ENCODE measurements around the gene DDX10. TPM values are rescaled to one million over a fixed set of nuclear protein-coding genes. Genes with fewer than 3 reads are reported as not detected.
"Not testable (repeated sequence)": the region's sequence is repeated elsewhere in the genome, so short reads cannot be mapped to it uniquely, and the experiment has no call there.

DDX10 gene
- total RNA-seq, 1 donor from 2014 or later, result 67.4 TPM

DNA sequence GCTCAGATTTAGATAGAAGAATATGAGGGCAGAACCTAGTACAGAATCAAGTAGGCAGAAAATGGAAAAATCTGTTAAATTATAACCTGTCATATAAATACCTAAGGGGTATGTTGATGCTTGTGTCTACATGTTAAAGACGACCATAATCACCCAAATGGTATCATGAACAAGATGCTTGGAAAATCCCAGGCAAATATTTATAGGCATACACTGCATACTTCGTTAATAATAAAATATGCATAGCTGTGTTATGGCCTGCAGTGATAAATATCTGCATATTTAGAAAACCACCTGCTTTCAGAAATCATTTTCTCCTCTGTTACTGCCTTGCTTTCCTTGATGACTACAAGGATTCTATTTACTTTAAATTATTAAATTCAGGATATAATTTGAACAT is 18.9 kb upstream of the DDX10 start:
- DNase-seq (ENCODE audit: low read depth) (no peak), FAIRE-seq (no peak)
- no peaks in the 10 kb centered on the region for H3K36me3 ChIP-seq (ENCODE audit: control insufficient read depth, insufficient read depth, low read length)
- H3K4me3 ChIP-seq (ENCODE audit: low read depth, low read length), result no peak overlapping the region
- no peaks in the 10 kb centered on the region for H3K27me3 ChIP-seq (ENCODE audit: control insufficient read depth, insufficient read depth, low read length)
- TF ChIP-seq, protein P1, sequence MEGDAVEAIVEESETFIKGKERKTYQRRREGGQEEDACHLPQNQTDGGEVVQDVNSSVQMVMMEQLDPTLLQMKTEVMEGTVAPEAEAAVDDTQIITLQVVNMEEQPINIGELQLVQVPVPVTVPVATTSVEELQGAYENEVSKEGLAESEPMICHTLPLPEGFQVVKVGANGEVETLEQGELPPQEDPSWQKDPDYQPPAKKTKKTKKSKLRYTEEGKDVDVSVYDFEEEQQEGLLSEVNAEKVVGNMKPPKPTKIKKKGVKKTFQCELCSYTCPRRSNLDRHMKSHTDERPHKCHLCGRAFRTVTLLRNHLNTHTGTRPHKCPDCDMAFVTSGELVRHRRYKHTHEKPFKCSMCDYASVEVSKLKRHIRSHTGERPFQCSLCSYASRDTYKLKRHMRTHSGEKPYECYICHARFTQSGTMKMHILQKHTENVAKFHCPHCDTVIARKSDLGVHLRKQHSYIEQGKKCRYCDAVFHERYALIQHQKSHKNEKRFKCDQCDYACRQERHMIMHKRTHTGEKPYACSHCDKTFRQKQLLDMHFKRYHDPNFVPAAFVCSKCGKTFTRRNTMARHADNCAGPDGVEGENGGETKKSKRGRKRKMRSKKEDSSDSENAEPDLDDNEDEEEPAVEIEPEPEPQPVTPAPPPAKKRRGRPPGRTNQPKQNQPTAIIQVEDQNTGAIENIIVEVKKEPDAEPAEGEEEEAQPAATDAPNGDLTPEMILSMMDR (IDR thresholded peaks at IDR 0.05; ENCODE audit: insufficient read depth, low read length, severe bottlenecking), result no peak

DNA sequence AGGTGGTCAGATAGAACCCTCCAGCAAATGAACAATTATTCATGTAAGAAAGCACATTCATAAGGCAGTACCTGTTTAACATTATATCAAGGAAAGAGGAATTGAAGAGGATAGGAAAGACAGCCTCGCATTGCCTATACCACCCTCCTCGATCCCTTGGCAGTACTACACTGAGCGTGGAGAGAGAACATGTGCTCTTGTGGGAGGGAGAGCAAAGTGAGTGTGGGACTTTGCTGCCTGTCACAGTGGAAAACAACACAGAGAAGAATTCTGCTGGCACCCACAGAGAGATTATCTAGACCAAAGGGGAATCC is 17.5 kb upstream of the DDX10 start:
- FAIRE-seq (no peak), DNase-seq (ENCODE audit: low read depth) (no peak)
- H3K36me3 ChIP-seq (ENCODE audit: control insufficient read depth, insufficient read depth, low read length), result no peaks in the 10 kb centered on the region
- H3K27me3 ChIP-seq (ENCODE audit: control insufficient read depth, insufficient read depth, low read length), result no peaks in the 10 kb centered on the region
- TF ChIP-seq, protein P1 (IDR thresholded peaks at IDR 0.05; ENCODE audit: insufficient read depth, low read length, severe bottlenecking), result no peak
- no peak overlapping the region for H3K4me3 ChIP-seq (ENCODE audit: low read depth, low read length)

DNA sequence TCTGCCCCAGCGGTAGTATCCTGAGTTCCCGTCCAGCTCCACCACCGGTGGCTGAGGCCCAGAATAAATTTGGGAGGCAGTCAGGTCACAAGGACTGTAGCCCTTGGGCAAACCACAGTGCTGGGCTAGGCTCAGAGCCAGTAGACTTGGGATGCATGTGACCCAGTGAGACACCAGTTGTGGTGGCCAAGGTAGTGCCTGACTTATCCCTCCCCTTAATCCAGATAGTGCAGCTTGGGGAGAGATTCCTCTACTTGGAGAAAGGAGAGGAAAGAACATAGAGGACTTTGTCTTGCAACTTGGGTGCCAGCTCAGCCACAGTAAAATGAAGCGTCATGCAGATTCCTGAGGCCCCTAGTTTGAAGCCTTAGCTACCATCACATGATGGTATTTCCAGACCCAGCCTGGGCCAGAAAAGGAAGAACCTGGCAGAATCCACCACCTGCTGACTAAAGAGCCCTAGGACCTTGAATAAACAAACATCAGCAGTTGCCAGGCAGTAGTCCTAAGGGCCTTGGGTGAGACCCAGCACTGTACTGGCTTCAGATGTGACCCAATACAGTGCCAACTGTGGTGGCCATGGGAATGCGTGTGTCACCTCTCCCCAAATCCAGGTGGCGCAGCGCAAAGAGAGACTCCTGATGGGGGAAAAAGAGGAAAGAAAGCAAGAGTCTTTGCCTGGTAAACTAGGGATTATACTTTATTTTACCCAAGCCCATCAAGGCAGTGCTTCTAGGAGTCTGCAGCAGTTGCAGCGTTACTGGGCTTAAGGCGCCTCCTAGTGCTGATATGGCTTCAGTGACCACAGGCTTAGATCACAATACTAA is 17.0 kb upstream of the DDX10 start:
- Histone ChIP-seq H3K36me3 (ENCODE audit: control insufficient read depth, insufficient read depth, low read length) (no peaks in the 10 kb centered on the region), H3K27me3 (ENCODE audit: control insufficient read depth, insufficient read depth, low read length) (no peaks in the 10 kb centered on the region), H3K4me3 (ENCODE audit: low read depth, low read length) (no peak overlapping the region)
- TF ChIP-seq, protein P1 (IDR thresholded peaks at IDR 0.05; ENCODE audit: insufficient read depth, low read length, severe bottlenecking), result peak; percentile 92
- peak; percentile 87 for DNase-seq (ENCODE audit: low read depth)
- FAIRE-seq, result no peak

DNA sequence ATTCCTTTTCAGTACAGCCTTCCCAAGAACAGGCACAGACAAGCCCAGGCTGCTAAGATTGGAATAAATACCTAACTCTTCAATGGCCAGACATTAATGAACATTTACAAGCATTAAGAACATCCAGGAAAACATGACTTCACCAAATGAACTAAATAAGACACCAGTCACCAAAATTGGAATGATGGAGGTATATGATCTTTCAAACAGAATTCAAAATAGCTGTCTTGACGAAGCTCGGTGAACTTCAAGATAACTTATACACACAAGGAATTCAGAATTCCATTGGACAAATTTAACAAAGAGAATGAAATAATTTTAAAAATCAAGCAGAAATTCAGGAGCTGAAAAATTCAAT is 16.4 kb upstream of the DDX10 start:
- H3K4me3 ChIP-seq (ENCODE audit: low read depth, low read length), result no peak overlapping the region
- DNase-seq (ENCODE audit: low read depth) (no peak), FAIRE-seq (no peak)
- TF ChIP-seq, protein P1 (IDR thresholded peaks at IDR 0.05; ENCODE audit: insufficient read depth, low read length, severe bottlenecking), result no peak
- H3K27me3 ChIP-seq (ENCODE audit: control insufficient read depth, insufficient read depth, low read length), result no peaks in the 10 kb centered on the region
- H3K36me3 ChIP-seq (ENCODE audit: control insufficient read depth, insufficient read depth, low read length), result no peaks in the 10 kb centered on the region

DNA sequence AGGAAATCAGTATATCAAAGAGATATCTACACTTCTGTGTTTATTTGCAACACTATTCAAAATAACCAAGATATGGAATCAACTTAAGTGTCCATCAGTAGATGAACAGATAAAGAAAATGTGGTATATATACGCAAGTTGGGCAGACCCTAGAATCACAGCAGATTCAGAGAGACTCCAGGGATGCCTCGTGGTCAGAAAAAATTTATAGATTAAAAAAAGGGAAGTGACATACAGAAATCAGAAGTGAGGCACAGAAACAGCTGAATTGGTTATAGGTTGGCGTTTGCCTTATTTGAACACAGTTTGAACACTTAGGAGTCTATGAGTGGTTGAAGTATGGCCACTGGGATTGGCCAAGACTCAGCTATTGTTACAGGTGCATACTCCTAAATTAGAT is 10.8 kb upstream of the DDX10 start:
- not testable (repeated sequence) for DNase-seq (ENCODE audit: low read depth); H3K27me3 ChIP-seq (ENCODE audit: control insufficient read depth, insufficient read depth, low read length); H3K36me3 ChIP-seq (ENCODE audit: control insufficient read depth, insufficient read depth, low read length); FAIRE-seq; H3K4me3 ChIP-seq (ENCODE audit: low read depth, low read length)

DNA sequence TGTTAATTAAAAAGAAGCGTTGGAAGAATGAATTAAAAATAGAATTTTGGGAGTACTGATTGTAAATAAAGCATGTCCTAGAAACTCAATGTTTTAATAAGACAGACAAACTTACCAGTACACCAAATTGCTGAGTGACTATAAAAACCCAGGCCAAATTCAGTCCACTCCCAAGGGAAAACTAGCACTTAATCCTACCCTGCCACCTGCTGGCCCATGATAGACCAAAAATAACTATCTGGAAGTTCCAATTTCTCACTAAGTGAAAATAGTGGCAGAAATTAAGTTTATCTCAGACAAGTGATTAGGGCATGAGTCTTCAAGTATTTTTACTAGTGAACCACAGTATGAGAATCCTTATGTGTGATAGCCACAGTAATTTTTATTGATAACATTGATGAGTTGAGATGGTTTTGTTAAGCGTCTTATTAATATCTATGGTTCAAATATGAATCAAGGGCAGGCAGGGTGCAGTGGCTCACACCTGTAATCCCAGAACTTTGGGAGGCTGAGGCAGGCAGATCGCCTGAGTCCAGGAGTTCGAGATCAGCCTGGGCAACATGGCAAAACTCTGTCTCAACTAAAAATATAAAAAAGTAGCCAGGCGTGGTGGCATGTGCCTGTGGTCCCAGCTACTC is 9.8 kb upstream of the DDX10 start:
- Histone ChIP-seq H3K27me3 (ENCODE audit: control insufficient read depth, insufficient read depth, low read length) (no peaks in the 10 kb centered on the region), H3K4me3 (ENCODE audit: low read depth, low read length) (no peak overlapping the region), H3K36me3 (ENCODE audit: control insufficient read depth, insufficient read depth, low read length) (no peaks in the 10 kb centered on the region)
- TF ChIP-seq, protein P1 (IDR thresholded peaks at IDR 0.05; ENCODE audit: insufficient read depth, low read length, severe bottlenecking), result peak; percentile 62
- FAIRE-seq (no peak), DNase-seq (ENCODE audit: low read depth) (peak; percentile 49)

Data from bronchial epithelial cell (primary cell).